Breast epithelium (tissue), 3 donors: ENCODE measurements around the gene ACSM2A.
"Not testable (repeated sequence)": the region's sequence is repeated elsewhere in the genome, so short reads cannot be mapped to it uniquely, and the experiment has no call there.

Experiments used
- POLR2AphosphoS5 ChIP-seq, 3 donors: sonication (generic); formaldehyde crosslinking; IDR thresholded peaks; one replicate each; pipeline ENCODE4 v1.6.1; 2017; ENCODE audit warnings: antibody characterized with exemption in 3 of 3
- TF ChIP-seq, protein P1 (sequence below), 3 donors: fragments of 450-650 bp; IDR thresholded peaks; one replicate each; pipeline ENCODE4 v1.5.1; 2016 to 2017; ENCODE audit warnings: antibody characterized with exemption in 3 of 3, mild to moderate bottlenecking in 3 of 3, moderate library complexity in 3 of 3

DNA sequence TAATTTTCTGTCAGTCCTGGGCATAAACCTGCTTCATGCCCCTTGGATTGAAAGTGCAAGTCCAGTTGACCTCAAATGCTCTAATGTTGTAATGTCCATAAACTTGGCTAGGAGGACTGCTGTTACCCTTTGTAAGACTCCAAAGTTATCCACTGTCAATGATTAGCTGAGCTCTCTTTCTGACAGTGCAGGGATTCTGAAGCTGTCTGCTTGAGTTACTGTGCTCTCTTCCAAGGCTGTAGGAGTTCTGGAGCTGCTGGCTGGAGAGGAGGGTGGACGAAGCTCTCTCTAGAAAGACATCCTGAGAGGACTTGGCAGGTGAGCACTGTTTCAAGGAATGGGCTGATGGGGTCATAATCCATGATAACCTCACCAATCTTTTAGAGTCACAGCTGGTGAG lies at the start of gene ACSM2A:
- TF ChIP-seq, protein P1, sequence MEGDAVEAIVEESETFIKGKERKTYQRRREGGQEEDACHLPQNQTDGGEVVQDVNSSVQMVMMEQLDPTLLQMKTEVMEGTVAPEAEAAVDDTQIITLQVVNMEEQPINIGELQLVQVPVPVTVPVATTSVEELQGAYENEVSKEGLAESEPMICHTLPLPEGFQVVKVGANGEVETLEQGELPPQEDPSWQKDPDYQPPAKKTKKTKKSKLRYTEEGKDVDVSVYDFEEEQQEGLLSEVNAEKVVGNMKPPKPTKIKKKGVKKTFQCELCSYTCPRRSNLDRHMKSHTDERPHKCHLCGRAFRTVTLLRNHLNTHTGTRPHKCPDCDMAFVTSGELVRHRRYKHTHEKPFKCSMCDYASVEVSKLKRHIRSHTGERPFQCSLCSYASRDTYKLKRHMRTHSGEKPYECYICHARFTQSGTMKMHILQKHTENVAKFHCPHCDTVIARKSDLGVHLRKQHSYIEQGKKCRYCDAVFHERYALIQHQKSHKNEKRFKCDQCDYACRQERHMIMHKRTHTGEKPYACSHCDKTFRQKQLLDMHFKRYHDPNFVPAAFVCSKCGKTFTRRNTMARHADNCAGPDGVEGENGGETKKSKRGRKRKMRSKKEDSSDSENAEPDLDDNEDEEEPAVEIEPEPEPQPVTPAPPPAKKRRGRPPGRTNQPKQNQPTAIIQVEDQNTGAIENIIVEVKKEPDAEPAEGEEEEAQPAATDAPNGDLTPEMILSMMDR (IDR thresholded peaks at IDR 0.05), result not testable (repeated sequence)
- not testable (repeated sequence) for TF ChIP-seq POLR2AphosphoS5 (IDR thresholded peaks at IDR 0.05)
